RWPE1 (cell line): ENCODE data around the gene ZNF485.

Experiments used
- CTCF ChIA-PET: fragments of 350-600 bp; sonication (Branson Sonifier 250); formaldehyde crosslinking; extraction: SDS; loops from one replicate; lab custom pipeline; 2021; lab: Yijun Ruan, JAX
- POLR2A ChIA-PET: fragments of 400-600 bp; formaldehyde crosslinking; extraction: SDS; loops from one replicate; lab custom pipeline; 2020; ENCODE audit warnings: antibody characterized with exemption; ENCODE audit not compliant: low non-redundant PET; lab: Yijun Ruan, JAX
- DNase-seq: peaks from one replicate; pipeline ENCODE4 v3.0.0; 2012; ENCODE audit warnings: low spot score
- H3K27ac ChIP-seq: fragments of 450-650 bp; 2 replicates; pipeline ENCODE4 v1.5.1; 2017
- CTCF ChIP-seq: fragments of 450-650 bp; conservative IDR thresholded peaks from 2 replicates; pipeline ENCODE4 v1.5.1; 2017; ENCODE audit warnings: low read depth, mild to moderate bottlenecking

The ZNF485 gene

GRCh38 chr10:43647576-43647975 lies 41.3 kb downstream of the ZNF485 start:
- H3K27ac ChIP-seq: no peak overlapping the region
- DNase-seq: no peak
- CTCF ChIA-PET: no interaction called here
- no peak for TF ChIP-seq CTCF
- POLR2A ChIA-PET: no interaction called here

- peak overlapping the region; percentile 47 for H3K27ac ChIP-seq
- no peak for TF ChIP-seq CTCF
- ChIA-PET CTCF (no interaction called here), POLR2A (no interaction called here)
- no peak for DNase-seq
These were observed 41.8 kb downstream of the ZNF485 start for GRCh38 chr10:43648095-43648397.

GRCh38 chr10:43648398-43649184 lies 42.4 kb downstream of the ZNF485 start, which contains the start of gene ZNF32:
TSS of gene ZNF32 (minus strand) at chr10:43648881. CDS start at chr10:43646133, 2,748 bp downstream.
- ChIA-PET POLR2A (interaction anchor here (0.6 to 0.8 kb wide), 2 partner anchors 125 to 1253 kb away, joined by 3 read pairs; no protein-coding TSS in a partner anchor), CTCF (no interaction called here)
- no peak for TF ChIP-seq CTCF
- H3K27ac ChIP-seq: peak within 1 kb of the TSS; percentile 47
- peak; percentile 82 for DNase-seq

DNA sequence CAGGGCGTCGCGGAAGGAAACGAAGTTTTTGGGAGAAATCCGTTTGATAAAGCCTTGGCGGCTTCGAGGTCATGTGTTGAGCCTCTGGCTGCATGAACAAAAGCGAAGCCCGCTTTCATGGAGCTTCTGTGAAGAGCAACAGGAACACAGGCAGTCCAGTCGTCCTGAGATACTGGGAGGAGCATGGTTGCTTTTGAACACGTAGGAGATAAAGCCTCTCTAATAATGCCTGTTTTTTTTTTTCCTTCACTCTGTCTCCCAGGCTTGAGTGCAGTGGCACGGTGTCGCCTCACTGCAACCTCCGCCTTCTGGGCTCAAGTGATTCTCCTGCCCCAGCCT lies 42.9 kb downstream of the ZNF485 start:
- peak overlapping the region; percentile 47; the same call in 1 of the 2 replicates for H3K27ac ChIP-seq
- TF ChIP-seq CTCF: no peak
- ChIA-PET CTCF (no interaction called here), POLR2A (interaction anchor here (0.6 to 0.8 kb wide), 2 partner anchors 126 to 1253 kb away, joined by 3 read pairs; no protein-coding TSS in a partner anchor)
- DNase-seq: no peak

- H3K27ac ChIP-seq: no peak overlapping the region
- POLR2A ChIA-PET: no interaction called here
- no peak for DNase-seq
- CTCF ChIA-PET: interaction anchor here (0.6 kb wide), 1 partner anchor 1366 kb away, joined by 5 read pairs; no protein-coding TSS in a partner anchor
- TF ChIP-seq CTCF: no peak
These were observed 47.5 kb downstream of the ZNF485 start for GRCh38 chr10:43653746-43654145.

DNA sequence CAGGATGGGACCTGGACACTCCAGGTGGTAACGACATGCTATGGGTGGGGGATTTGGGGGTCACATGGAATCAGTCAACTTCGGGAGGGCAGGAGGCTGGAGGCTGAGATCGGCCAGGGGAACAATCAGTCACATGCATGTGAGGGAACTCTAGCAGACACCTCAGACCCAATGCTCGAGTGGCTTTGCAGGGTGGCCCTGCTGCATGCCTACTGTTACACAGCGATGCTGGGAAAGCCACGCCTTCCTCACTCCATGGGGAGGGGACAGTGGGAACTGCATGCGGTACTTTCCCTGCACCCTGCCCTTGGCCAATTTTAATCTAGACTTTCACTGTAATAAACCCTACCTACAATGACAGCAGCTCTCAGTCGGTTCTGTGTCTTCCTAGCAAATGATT lies 49.1 kb downstream of the ZNF485 start:
- POLR2A ChIA-PET: no interaction called here
- no peak for DNase-seq
- no peak overlapping the region for H3K27ac ChIP-seq
- TF ChIP-seq CTCF: no peak
- CTCF ChIA-PET: interaction anchor here (0.5 to 0.6 kb wide), 2 partner anchors 197 to 1500 kb away, joined by 3 to 5 read pairs; no protein-coding TSS in a partner anchor
